ENCODE data around the gene TFCP2L1.

GRCh38 chr2:121304941-121305340 is 19.9 kb upstream of the TFCP2L1 start:
- TF ChIP-seq POLR2AphosphoS5 (IDR thresholded peaks at IDR 0.05; ENCODE audit: low read depth) (no peak), CTCF (conservative IDR thresholded peaks at IDR 0.05; ENCODE audit: low read depth in 2 of 2) (no peak), CREB1 (CRISPR knock-in tag; IDR thresholded peaks at IDR 0.05; ENCODE audit: low read depth) (no peak), STAT1 (IDR thresholded peaks at IDR 0.05; ENCODE audit: unreplicated experiment) (no peak), REST (IDR thresholded peaks at IDR 0.05; ENCODE audit: unreplicated experiment) (no peak)

Measured in GM23338 (cell line).